ENCODE results near the gene PRAC1.

The PRAC1 gene

GRCh38 chr17:48752399-48753288, 30.3 kb upstream of the PRAC1 start:
- Histone ChIP-seq H2AFZ (ENCODE audit: low read depth, low read length) (no peak overlapping the region), H3K79me2 (ENCODE audit: low read length) (no peaks in the 10 kb centered on the region), H3K27me3 (ENCODE audit: low read depth, low read length) (peaks cover 5% of the 10 kb centered on the region), H3K36me3 (replicated peaks; ENCODE audit: low read depth, low read length) (no peaks in the 10 kb centered on the region), H3K27ac (ENCODE audit: low read length) (no peak overlapping the region), H3K9me3 (ENCODE audit: insufficient read depth, low read length) (no peaks in the 10 kb centered on the region), H3K9ac (ENCODE audit: low read length) (no peak overlapping the region), H3K4me2 (ENCODE audit: low read length) (no peak overlapping the region), H3K4me1 (ENCODE audit: low read length) (peaks cover 17% of the 10 kb centered on the region), H4K20me1 (ENCODE audit: insufficient read depth, low read length) (no peaks in the 10 kb centered on the region), H3K4me3 (ENCODE audit: low read length) (no peak overlapping the region)
- no peak for TF ChIP-seq CTCF (IDR thresholded peaks at IDR 0.05; ENCODE audit: low read depth, low read length)
- no peak for TF ChIP-seq EZH2phosphoT487 (IDR thresholded peaks at IDR 0.05; ENCODE audit: low read depth)

GRCh38 chr17:48751733-48752398, 29.5 kb upstream of the PRAC1 start:
- Histone ChIP-seq H3K79me2 (ENCODE audit: low read length) (no peaks in the 10 kb centered on the region), H3K4me1 (ENCODE audit: low read length) (peaks cover 11% of the 10 kb centered on the region), H2AFZ (ENCODE audit: low read depth, low read length) (no peak overlapping the region), H3K9me3 (ENCODE audit: insufficient read depth, low read length) (no peaks in the 10 kb centered on the region), H3K27ac (ENCODE audit: low read length) (no peak overlapping the region), H3K9ac (ENCODE audit: low read length) (no peak overlapping the region), H3K36me3 (replicated peaks; ENCODE audit: low read depth, low read length) (no peaks in the 10 kb centered on the region), H3K4me3 (ENCODE audit: low read length) (no peak overlapping the region), H3K27me3 (ENCODE audit: low read depth, low read length) (peaks cover 5% of the 10 kb centered on the region), H4K20me1 (ENCODE audit: insufficient read depth, low read length) (no peaks in the 10 kb centered on the region), H3K4me2 (ENCODE audit: low read length) (no peak overlapping the region)
- no peak for TF ChIP-seq EZH2phosphoT487 (IDR thresholded peaks at IDR 0.05; ENCODE audit: low read depth)
- TF ChIP-seq CTCF (IDR thresholded peaks at IDR 0.05; ENCODE audit: low read depth, low read length): no peak

GRCh38 chr17:48751172-48751571, 28.9 kb upstream of the PRAC1 start:
- Histone ChIP-seq H4K20me1 (ENCODE audit: insufficient read depth, low read length) (no peaks in the 10 kb centered on the region), H3K27me3 (ENCODE audit: low read depth, low read length) (peaks cover 9% of the 10 kb centered on the region), H2AFZ (ENCODE audit: low read depth, low read length) (no peak overlapping the region), H3K79me2 (ENCODE audit: low read length) (no peaks in the 10 kb centered on the region), H3K4me1 (ENCODE audit: low read length) (peaks cover 6% of the 10 kb centered on the region; the same call in 1 of the 2 replicates), H3K9me3 (ENCODE audit: insufficient read depth, low read length) (no peaks in the 10 kb centered on the region), H3K4me3 (ENCODE audit: low read length) (no peak overlapping the region), H3K27ac (ENCODE audit: low read length) (no peak overlapping the region), H3K9ac (ENCODE audit: low read length) (no peak overlapping the region), H3K36me3 (replicated peaks; ENCODE audit: low read depth, low read length) (no peaks in the 10 kb centered on the region), H3K4me2 (ENCODE audit: low read length) (no peak overlapping the region)
- TF ChIP-seq CTCF (IDR thresholded peaks at IDR 0.05; ENCODE audit: low read depth, low read length): no peak
- TF ChIP-seq EZH2phosphoT487 (IDR thresholded peaks at IDR 0.05; ENCODE audit: low read depth): no peak
